ENCODE data around the gene RIBC2. TPM values are rescaled to one million over a fixed set of nuclear protein-coding genes. Genes with fewer than 3 reads are reported as not detected.
"Not testable (repeated sequence)": the region's sequence is repeated elsewhere in the genome, so short reads cannot be mapped to it uniquely, and the experiment has no call there.

The RIBC2 gene
- polyA plus RNA-seq, 4 donors = 1.9 to 8.0 TPM; not detected in 2

DNA sequence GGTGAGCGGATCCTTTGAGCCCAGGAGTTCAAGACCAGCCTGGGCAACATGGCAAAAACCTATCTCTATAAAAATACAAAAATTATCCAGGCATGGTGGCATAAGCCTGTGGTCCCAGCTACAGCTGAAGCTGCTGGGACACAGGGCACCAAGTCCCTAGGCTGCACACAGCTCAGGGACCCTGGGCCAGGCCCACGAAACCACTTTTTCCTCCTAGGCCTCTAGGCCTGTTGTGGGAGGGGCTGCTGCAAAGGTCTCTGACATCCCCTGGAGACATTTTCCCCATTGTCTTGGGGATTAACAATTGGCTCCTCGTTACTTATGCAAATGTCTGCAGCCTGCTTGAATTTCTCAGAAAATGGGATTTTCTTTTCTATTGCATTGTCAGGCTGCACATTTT lies 50.2 kb downstream of the RIBC2 start:
- not testable (repeated sequence) for H3K4me1 ChIP-seq (ENCODE audit: control insufficient read depth in 3 of 3, insufficient read depth in 2 of 3, low read depth in 1 of 3, low read length in 2 of 3); H3K27me3 ChIP-seq (ENCODE audit: control insufficient read depth in 3 of 3, insufficient read depth in 3 of 3, low read length in 3 of 3); H3K36me3 ChIP-seq (ENCODE audit: control insufficient read depth in 3 of 3, insufficient read depth in 2 of 3, low read depth in 1 of 3, low read length in 3 of 3); H3K4me3 ChIP-seq (ENCODE audit: low read depth in 1 of 3, low read length in 3 of 3); DNase-seq; FAIRE-seq; H3K27ac ChIP-seq (ENCODE audit: low read depth in 1 of 3, low read length in 2 of 3)
- 87 to 93% (median 89%) methylated on average over 3 of the region's 3 CpGs for WGBS, 3 donors
- H3K9me3 ChIP-seq (ENCODE audit: control insufficient read depth in 2 of 2, insufficient read depth in 1 of 2, low read depth in 1 of 2, low read length in 1 of 2) = peaks cover 0 to 10% of the 10 kb centered on the region in 2 donors

- Histone ChIP-seq H3K4me1 (ENCODE audit: control insufficient read depth in 3 of 3, insufficient read depth in 2 of 3, low read depth in 1 of 3, low read length in 2 of 3) (no peaks in the 10 kb centered on the region), H3K9me3 (ENCODE audit: control insufficient read depth in 2 of 2, insufficient read depth in 1 of 2, low read depth in 1 of 2, low read length in 1 of 2) (peaks cover 0 to 10% of the 10 kb centered on the region in 2 donors), H3K4me3 (ENCODE audit: low read depth in 1 of 3, low read length in 3 of 3) (no peak overlapping the region), H3K27me3 (ENCODE audit: control insufficient read depth in 3 of 3, insufficient read depth in 3 of 3, low read length in 3 of 3) (no peaks in the 10 kb centered on the region), H3K36me3 (ENCODE audit: control insufficient read depth in 3 of 3, insufficient read depth in 2 of 3, low read depth in 1 of 3, low read length in 3 of 3) (no peaks in the 10 kb centered on the region), H3K27ac (ENCODE audit: low read depth in 1 of 3, low read length in 2 of 3) (no peak overlapping the region)
- FAIRE-seq (no peak), DNase-seq (no peak)
- 70 to 79% (median 72%) methylated on average over 3 of the region's 3 CpGs for WGBS, 3 donors
Measured at GRCh38 chr22:45465633-45466032, 52.1 kb downstream of the RIBC2 start.

DNA sequence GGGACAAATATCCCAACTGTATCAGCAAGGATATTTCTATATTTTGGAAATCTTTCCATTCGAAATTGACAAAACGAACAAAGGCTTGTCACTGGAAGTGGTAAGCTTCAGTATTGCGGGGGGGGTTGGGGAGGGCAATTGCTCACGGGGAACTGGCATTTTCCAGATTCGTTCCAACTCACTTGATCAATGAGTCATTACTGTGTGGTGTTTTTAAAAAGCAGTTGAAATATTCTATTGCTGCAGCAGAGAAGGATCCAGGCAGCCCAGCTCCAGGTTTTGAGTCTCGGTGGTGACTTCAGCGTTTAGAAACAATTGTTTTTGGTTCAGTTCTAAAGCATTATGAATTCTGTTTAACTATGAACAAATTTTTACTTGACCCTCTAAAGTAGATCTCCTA lies 55.4 kb downstream of the RIBC2 start:
- H3K4me1 ChIP-seq (ENCODE audit: control insufficient read depth in 3 of 3, insufficient read depth in 2 of 3, low read depth in 1 of 3, low read length in 2 of 3) = no peaks in the 10 kb centered on the region
- no peaks in the 10 kb centered on the region for H3K27me3 ChIP-seq (ENCODE audit: control insufficient read depth in 3 of 3, insufficient read depth in 3 of 3, low read length in 3 of 3)
- DNase-seq (no peak), FAIRE-seq (no peak)
- H3K27ac ChIP-seq (ENCODE audit: low read depth in 1 of 3, low read length in 2 of 3) = no peak overlapping the region
- 67 to 71% (median 71%) methylated on average over 7 of the region's 7 CpGs for WGBS, 3 donors
- H3K4me3 ChIP-seq (ENCODE audit: low read depth in 1 of 3, low read length in 3 of 3) = no peak overlapping the region
- H3K9me3 ChIP-seq (ENCODE audit: control insufficient read depth in 2 of 2, insufficient read depth in 1 of 2, low read depth in 1 of 2, low read length in 1 of 2) = peaks cover 0 to 7% of the 10 kb centered on the region in 2 donors
- H3K36me3 ChIP-seq (ENCODE audit: control insufficient read depth in 3 of 3, insufficient read depth in 2 of 3, low read depth in 1 of 3, low read length in 3 of 3) = no peaks in the 10 kb centered on the region

DNA sequence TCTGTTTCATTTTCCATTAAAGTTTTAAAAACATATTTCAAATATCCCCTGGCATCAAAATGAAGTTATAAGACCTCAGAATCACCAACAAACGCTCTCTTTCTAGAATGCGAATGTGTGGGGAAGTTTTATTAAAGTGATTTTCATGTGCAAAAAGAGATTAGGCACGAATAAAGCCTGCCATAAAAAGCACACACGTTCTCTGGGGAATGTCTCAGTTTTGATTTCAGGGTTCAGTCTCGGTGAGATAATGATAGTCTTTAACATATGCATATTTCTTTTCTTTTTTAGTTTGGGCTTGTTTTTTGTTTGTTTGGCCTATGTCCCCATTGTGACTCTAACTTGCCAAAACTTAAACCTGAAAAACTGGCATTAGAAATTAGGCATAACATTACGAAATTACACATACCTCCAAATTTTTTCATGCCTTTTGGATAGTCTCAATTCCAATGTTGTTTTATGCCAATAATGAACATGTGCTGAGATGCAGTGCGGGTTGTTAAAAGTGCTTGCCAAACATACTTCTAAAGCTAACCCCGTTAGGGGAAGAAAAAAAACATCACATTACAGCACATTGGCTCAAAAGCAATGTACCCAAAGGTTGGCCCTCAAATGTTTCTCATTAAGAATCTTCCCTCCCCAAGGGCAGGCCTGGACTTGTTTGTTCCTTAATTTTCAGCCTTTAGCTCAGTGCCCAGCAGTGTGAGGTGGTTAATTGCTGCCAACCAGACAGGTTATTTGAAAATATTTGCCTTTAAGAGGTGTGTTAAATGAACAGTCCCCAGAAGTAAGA lies 56.0 kb downstream of the RIBC2 start:
- WGBS, 3 donors = 51 to 61% (median 58%) methylated on average over 8 of the region's 8 CpGs
- Histone ChIP-seq H3K9me3 (ENCODE audit: control insufficient read depth in 2 of 2, insufficient read depth in 1 of 2, low read depth in 1 of 2, low read length in 1 of 2) (peaks cover 0 to 7% of the 10 kb centered on the region in 2 donors), H3K27ac (ENCODE audit: low read depth in 1 of 3, low read length in 2 of 3) (no peak overlapping the region)

GRCh38 chr22:45470871-45471270 lies 57.4 kb downstream of the RIBC2 start:
- no peak for FAIRE-seq
- 80 to 86% (median 82%) methylated on average over 11 of the region's 11 CpGs for WGBS, 3 donors

More for the DNA sequence above, 56.0 kb downstream of the RIBC2 start:
- FAIRE-seq (no peak), DNase-seq (no peak)
- Histone ChIP-seq H3K27me3 (ENCODE audit: control insufficient read depth in 3 of 3, insufficient read depth in 3 of 3, low read length in 3 of 3) (no peaks in the 10 kb centered on the region), H3K4me1 (ENCODE audit: control insufficient read depth in 3 of 3, insufficient read depth in 2 of 3, low read depth in 1 of 3, low read length in 2 of 3) (no peaks in the 10 kb centered on the region), H3K36me3 (ENCODE audit: control insufficient read depth in 3 of 3, insufficient read depth in 2 of 3, low read depth in 1 of 3, low read length in 3 of 3) (no peaks in the 10 kb centered on the region), H3K4me3 (ENCODE audit: low read depth in 1 of 3, low read length in 3 of 3) (no peak overlapping the region)

DNA sequence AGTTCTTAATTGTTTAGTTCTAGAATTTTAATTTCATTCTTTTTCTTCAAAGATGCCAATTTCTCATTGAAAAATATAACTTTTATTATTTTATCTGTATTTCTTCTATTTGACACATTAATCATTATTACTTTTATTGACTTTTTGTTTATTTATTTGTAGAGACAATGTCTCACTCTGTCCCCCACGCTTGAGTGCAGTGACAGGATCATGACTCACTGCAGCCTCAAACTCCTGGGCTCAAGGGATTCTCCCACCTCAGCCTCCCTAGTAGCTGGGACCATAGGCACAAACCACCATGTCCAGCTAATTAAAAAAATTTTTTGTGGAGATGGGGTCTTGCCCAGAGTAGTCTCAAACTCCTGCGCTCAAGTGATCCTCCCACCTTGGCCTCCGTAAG lies 58.9 kb downstream of the RIBC2 start:
- no peak overlapping the region for H3K27ac ChIP-seq (ENCODE audit: low read depth in 1 of 3, low read length in 2 of 3)
- peaks cover 0 to 7% of the 10 kb centered on the region in 2 donors for H3K9me3 ChIP-seq (ENCODE audit: control insufficient read depth in 2 of 2, insufficient read depth in 1 of 2, low read depth in 1 of 2, low read length in 1 of 2)
- no peak for FAIRE-seq
- no peaks in the 10 kb centered on the region for H3K36me3 ChIP-seq (ENCODE audit: control insufficient read depth in 3 of 3, insufficient read depth in 2 of 3, low read depth in 1 of 3, low read length in 3 of 3)
- 77 to 91% (median 78%) methylated on average over 3 of the region's 3 CpGs for WGBS, 3 donors
- no peak overlapping the region for H3K4me3 ChIP-seq (ENCODE audit: low read depth in 1 of 3, low read length in 3 of 3)
- no peaks in the 10 kb centered on the region for H3K27me3 ChIP-seq (ENCODE audit: control insufficient read depth in 3 of 3, insufficient read depth in 3 of 3, low read length in 3 of 3)
- DNase-seq = no peak
- no peaks in the 10 kb centered on the region for H3K4me1 ChIP-seq (ENCODE audit: control insufficient read depth in 3 of 3, insufficient read depth in 2 of 3, low read depth in 1 of 3, low read length in 2 of 3)

More at GRCh38 chr22:45470871-45471270, 57.4 kb downstream of the RIBC2 start:
- Histone ChIP-seq H3K4me1 (ENCODE audit: control insufficient read depth in 3 of 3, insufficient read depth in 2 of 3, low read depth in 1 of 3, low read length in 2 of 3) (no peaks in the 10 kb centered on the region), H3K36me3 (ENCODE audit: control insufficient read depth in 3 of 3, insufficient read depth in 2 of 3, low read depth in 1 of 3, low read length in 3 of 3) (no peaks in the 10 kb centered on the region), H3K4me3 (ENCODE audit: low read depth in 1 of 3, low read length in 3 of 3) (no peak overlapping the region), H3K9me3 (ENCODE audit: control insufficient read depth in 2 of 2, insufficient read depth in 1 of 2, low read depth in 1 of 2, low read length in 1 of 2) (peaks cover 0 to 7% of the 10 kb centered on the region in 2 donors), H3K27me3 (ENCODE audit: control insufficient read depth in 3 of 3, insufficient read depth in 3 of 3, low read length in 3 of 3) (no peaks in the 10 kb centered on the region), H3K27ac (ENCODE audit: low read depth in 1 of 3, low read length in 2 of 3) (no peak overlapping the region)
- no peak for DNase-seq

- H3K36me3 ChIP-seq (ENCODE audit: control insufficient read depth in 3 of 3, insufficient read depth in 2 of 3, low read depth in 1 of 3, low read length in 3 of 3) = no peaks in the 10 kb centered on the region
- H3K4me3 ChIP-seq (ENCODE audit: low read depth in 1 of 3, low read length in 3 of 3) = no peak overlapping the region
- no peak overlapping the region for H3K27ac ChIP-seq (ENCODE audit: low read depth in 1 of 3, low read length in 2 of 3)
- no peaks in the 10 kb centered on the region for H3K4me1 ChIP-seq (ENCODE audit: control insufficient read depth in 3 of 3, insufficient read depth in 2 of 3, low read depth in 1 of 3, low read length in 2 of 3)
- DNase-seq = no peak
- FAIRE-seq = no peak
- no peaks in the 10 kb centered on the region for H3K27me3 ChIP-seq (ENCODE audit: control insufficient read depth in 3 of 3, insufficient read depth in 3 of 3, low read length in 3 of 3)
- WGBS, 3 donors = 53 to 72% (median 69%) methylated on average over 6 of the region's 6 CpGs
- H3K9me3 ChIP-seq (ENCODE audit: control insufficient read depth in 2 of 2, insufficient read depth in 1 of 2, low read depth in 1 of 2, low read length in 1 of 2) = no peaks in the 10 kb centered on the region
Measured at GRCh38 chr22:45473626-45474237, 60.2 kb downstream of the RIBC2 start.

DNA sequence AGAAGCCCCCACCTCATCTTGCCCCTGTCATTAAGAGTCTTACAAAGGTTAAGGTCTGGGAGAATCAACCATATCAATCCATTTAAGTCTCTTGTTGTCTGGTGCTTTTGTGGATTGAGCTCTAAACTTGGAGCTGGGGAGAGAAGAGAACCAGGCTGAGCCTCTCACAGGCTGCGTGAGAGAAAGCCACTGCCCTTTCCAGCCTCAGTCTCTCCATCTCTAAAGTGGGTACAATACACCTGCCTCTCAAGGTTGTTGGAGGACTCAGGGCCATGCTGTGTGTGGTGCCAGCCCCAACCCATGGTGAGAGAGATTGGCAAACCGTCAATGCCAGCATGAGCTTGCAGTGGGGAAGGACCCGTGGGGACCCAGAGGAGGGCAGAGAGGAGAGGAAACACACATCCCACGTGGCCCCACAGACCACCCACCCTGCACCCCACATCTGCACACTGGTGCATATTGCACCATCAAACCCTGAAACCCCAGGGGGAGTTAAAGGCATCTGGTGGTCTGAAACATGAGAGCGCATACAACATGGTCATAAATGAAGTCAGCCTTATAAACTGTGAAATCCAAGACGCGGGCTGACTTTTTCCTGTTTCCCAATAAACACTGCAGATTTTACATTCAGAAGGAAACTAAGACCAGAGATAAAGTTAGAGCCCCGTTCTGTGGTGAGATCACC lies 61.7 kb downstream of the RIBC2 start:
- WGBS, 3 donors = 65 to 73% (median 71%) methylated on average over 8 of the region's 8 CpGs
- Histone ChIP-seq H3K27ac (ENCODE audit: low read depth in 1 of 3, low read length in 2 of 3) (no peak overlapping the region), H3K4me1 (ENCODE audit: control insufficient read depth in 3 of 3, insufficient read depth in 2 of 3, low read depth in 1 of 3, low read length in 2 of 3) (no peaks in the 10 kb centered on the region), H3K4me3 (ENCODE audit: low read depth in 1 of 3, low read length in 3 of 3) (no peak overlapping the region), H3K27me3 (ENCODE audit: control insufficient read depth in 3 of 3, insufficient read depth in 3 of 3, low read length in 3 of 3) (no peaks in the 10 kb centered on the region), H3K36me3 (ENCODE audit: control insufficient read depth in 3 of 3, insufficient read depth in 2 of 3, low read depth in 1 of 3, low read length in 3 of 3) (no peaks in the 10 kb centered on the region), H3K9me3 (ENCODE audit: control insufficient read depth in 2 of 2, insufficient read depth in 1 of 2, low read depth in 1 of 2, low read length in 1 of 2) (no peaks in the 10 kb centered on the region)
- FAIRE-seq (no peak), DNase-seq (no peak)
